Skin epidermis (tissue), 12 donors: ENCODE data around the gene CCDC51.
A peak's percentile ranks its signal among the peaks of the same experiment; 100 is the strongest.

ENCODE experiments used
- H3K27ac ChIP-seq, 21 experiments: fragments of 200-600 bp; sonication (generic) in 11 of 21; one replicate each; pipeline ENCODE4 v1.5.0; 2020; ENCODE audit warnings: mild to moderate bottlenecking in 3 of 21, inconsistent platforms in 2 of 21, moderate library complexity in 2 of 21
- H3K4me3 ChIP-seq, 7 experiments: fragments of 200-600 bp; sonication (generic) in 2 of 7; one replicate each; pipeline ENCODE4 v1.5.0; 2020; ENCODE audit warnings: inconsistent platforms in 2 of 7, mild to moderate bottlenecking in 2 of 7, moderate library complexity in 1 of 7

CCDC51 gene

DNA sequence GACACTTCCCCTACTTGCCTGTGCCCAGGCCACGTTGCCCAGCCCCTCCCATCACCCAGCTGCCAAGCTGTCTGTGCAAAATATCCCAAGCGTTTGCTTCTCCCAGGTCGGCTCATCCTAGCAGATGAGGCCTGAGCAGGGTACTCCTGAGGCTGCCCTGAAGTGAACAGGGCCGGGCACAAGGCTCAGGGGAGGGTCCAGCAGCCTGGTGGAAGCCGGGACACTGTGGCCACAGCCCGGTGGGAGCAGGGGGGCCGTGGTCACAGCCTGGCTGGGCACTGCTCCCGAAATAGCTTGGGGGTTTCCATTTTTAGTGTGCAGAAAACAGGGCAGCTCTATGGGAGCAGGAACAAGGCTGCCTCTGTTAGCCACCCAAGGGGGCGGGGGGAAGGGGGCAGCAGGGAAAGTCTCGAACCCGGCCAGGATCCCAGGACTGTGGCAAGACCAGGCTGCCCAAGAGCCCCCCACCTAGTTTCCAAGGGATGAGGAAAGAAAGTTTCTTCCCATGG is 13.5 kb downstream of the CCDC51 start:
- H3K4me3 ChIP-seq: peak overlapping the region in 1 of 7 experiments; percentile 3
- peak overlapping the region in 16 of 21 experiments; percentile 9 to 98 (median 73) for H3K27ac ChIP-seq

DNA sequence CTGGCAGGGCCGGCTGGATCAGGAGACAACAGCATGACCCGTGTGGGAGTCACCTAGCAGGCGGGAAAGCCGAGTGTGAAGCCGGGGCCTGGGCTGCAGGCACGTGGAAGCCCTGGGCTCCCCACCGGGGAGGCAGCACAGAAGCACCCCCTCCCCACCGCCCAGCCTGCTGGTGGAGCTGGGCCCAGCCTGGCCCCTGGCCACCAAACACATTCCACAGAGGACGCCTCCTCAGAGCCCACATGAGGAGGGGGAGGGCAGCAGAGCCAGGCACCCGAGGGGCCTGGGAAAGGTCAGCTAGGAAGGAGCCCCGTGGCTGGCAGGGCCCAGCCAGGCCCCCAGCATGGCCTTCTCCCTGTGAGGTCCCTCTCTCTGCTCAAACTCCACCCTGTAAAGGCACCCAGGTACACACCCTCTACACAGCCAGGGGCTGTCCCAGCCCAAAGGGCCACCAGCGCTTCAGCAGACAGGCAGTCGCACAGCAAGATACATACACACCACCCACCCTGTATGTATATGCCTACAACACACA is 14.6 kb downstream of the CCDC51 start:
- H3K27ac ChIP-seq: peak overlapping the region in 11 of 21 experiments; percentile 25 to 98 (median 61)
- no peak overlapping the region for H3K4me3 ChIP-seq

DNA sequence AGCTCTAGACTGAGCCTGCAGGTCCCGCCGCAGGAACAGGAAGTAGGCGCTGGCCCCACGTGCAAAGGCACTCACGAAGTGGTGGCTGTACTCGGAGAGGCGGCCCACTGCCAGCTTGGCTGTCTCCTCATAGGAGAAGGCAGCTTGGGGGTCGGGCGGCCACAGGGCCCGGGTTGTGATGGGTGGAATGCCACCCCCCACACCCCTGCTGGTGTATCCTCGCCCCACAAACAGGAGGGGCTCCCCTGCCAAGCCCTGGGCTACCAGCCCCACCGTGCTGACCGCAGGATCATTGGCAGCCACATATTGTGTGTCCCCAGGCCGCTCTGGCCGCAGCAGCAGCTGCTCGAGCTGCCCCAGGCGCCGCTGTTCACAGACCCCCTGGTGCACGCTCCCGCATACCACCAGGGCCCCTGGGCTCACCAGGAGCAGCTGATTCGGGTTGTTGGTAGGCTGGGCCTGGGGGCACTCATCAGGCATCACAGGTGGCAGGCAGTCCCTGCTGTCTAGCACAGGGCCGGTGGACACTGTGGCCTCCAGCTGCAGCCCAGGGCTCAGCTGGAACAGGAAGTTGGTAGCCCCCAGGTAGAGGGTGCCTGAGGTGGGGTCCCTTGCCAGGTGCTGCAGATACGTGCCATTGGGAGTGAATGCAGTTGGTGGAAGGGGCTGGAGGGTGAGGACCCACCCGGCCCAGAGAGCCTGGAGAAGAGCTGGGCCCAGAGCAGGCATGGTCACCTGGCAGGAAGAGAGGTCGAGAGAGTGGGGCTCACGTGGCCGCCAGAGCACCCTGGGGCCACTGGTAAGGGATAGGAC is 15.8 kb downstream of the CCDC51 start:
- H3K27ac ChIP-seq: peak overlapping the region in 4 of 21 experiments; percentile 28 to 98 (median 44)
- no peak overlapping the region for H3K4me3 ChIP-seq

DNA sequence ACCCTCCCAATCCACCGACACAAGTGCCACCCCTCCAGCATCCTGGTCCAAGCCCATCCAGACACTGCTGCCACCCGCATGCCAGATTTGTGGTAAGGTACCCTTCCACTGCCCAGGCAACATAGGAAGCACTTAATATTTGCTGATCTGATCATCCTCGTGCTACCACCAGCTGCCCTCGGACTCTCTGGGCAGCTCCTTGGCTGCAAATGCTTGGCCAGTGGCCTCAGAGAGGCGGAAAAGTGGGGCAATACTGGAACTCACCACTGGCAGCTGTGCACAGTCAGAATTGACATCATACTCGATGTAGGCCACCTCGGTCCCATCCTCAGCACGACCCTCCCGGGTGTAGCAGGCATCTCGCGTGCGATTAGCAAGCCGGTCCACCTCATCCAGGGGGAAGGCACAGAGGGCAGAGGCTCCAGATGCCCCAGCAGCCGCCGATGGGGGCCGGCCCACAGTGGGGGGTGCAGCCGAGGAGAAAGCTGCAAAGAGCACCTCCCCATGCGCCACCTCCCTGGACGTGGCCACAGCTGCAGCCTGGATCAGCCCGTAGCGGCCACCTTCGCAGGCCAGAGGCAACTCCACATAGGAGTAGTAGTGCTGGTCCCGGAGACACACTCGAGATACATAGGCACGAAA is 16.6 kb downstream of the CCDC51 start:
- Histone ChIP-seq H3K4me3 (no peak overlapping the region), H3K27ac (peak overlapping the region in 2 of 21 experiments; percentile 28 to 37)

DNA sequence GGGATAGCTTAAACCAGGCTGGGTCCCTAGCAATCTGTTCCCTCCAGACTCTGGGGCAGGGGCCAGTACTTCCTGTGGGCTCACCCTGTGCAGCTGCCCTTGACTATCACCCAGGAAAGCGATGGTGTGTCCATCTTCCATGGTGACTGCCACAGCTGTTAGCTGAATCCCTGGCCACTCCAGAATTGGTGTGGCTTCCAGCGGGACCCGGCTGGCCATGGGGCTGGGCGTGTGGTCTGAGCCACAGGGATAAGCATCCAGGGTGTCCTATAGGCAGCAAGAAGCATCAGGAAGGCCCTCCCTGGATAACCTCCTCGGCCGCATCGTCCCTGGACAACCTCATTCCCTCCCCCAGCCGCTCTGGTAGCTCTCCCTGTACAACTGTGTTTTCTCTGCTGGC is 17.2 kb downstream of the CCDC51 start:
- Histone ChIP-seq H3K27ac (peak overlapping the region in 1 of 21 experiments; percentile 35), H3K4me3 (no peak overlapping the region)

DNA sequence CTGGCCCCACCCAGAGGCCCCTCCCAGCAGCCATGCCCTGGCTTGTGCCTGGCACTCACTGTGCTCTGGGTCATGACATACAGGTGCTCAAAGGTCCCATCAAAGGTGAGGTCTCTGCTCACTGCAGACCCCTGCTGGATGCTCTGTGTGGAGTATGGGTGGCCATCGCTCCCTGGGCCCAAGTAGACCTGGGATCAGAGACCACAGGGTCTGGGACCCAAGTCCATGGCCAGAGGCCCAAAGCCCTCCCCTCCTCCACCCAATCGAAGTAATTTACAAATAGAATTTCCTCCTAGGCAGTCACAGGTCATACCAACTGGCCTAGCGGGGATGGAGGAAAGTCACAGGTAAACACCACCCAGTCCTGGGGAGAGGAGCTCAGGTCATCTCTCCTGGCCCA is 17.6 kb downstream of the CCDC51 start:
- H3K27ac ChIP-seq: peak overlapping the region in 3 of 21 experiments; percentile 14 to 35 (median 22)
- no peak overlapping the region for H3K4me3 ChIP-seq

DNA sequence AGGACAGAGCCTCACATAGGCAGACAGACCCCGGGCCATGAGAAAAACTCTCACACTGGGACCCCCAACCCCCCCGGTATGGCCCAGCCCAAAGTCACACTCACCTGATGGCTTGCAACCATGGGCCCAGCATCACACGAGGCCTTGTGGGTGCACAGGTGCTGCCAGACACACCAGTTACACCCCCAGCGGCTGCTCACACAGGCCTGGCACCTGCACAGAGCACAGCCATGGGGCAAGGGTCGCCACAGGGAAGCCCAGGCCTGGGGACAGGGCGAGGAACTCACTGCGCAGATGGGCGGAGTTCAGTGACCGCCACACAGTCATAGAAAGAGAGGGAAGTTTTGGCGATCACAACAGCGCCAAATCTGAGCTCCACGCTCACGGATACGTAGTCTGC is 19.4 kb downstream of the CCDC51 start:
- no peak overlapping the region for H3K4me3 ChIP-seq
- H3K27ac ChIP-seq: no peak overlapping the region

DNA sequence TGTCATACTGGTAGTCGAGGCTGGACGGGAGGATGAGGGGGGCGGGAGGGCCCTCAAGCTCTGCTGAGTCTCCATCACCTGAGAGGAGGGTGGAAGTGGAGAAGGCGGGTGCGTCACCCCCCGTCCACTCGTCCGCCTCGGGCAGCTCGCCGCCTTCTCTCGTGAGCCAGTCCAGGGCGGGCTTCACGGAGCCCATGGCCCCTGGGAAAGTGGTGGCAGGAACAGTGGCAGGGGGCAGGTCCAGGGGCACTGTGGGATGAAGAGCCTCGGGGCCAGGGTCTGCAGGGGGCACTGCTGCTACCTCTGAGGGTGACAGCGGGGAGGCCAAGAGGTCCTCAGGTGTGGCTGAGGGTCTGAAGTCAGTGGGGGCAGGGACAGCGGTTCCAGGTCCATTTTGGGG is 20.3 kb downstream of the CCDC51 start:
- Histone ChIP-seq H3K27ac (no peak overlapping the region), H3K4me3 (no peak overlapping the region)

DNA sequence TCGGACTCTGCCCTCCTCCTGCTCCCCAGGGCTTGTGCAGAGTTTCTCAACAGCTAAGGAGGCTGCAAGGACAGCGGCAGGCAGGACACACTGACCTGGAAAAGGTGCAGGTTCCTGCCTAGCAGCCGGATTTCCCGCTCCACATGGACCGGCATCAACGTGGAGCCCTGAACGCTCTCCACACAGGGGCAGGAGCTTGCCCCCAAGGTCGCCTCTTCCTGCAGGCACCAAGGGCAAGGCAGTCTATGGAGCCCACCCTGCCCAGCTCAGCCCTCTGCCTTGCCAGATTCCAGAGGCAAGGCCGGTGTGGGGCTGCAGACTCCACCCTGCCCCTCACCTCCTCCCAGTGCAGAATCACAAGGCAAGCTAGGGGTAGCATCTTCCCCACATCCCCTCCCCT is 20.8 kb downstream of the CCDC51 start:
- no peak overlapping the region for H3K4me3 ChIP-seq
- no peak overlapping the region for H3K27ac ChIP-seq

DNA sequence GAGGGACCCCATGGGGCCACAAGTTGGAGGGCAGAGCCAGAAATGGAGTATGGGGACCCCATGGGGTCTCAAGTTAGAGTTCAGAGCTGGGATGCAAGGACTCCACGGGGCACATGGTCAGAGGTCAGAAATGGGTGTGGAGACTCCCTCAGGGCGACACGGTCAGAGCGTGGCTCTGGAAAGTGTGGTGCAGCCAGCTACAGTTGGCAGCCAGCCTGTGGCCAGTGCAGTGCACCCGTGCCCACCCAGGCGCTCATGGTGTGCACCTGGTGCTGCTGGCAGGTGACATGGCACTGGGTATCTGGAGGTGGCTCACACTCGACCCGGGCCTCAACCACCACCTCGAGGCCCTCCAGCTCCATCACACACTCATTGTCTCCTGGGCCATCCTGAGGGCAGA is 21.3 kb downstream of the CCDC51 start:
- no peak overlapping the region for H3K27ac ChIP-seq
- H3K4me3 ChIP-seq: no peak overlapping the region

DNA sequence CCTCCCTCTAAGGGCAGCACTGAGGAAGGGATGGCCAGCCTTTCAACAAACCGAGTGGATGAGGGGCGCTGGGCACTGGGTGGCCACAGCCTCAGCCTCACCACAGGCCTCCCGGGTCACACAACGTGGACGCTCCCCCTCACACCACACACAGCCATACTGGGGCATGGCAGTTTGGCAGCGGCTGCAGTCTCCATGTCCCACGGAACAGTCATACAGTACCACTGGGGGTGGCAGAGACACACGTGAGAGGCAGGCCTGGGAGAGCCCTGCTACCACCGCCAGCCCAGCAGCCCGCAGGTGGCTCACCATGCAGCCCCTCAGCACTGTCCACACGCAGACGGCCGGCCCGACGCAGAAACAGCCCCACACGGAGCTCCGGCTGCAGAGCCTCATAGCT is 21.8 kb downstream of the CCDC51 start:
- no peak overlapping the region for H3K27ac ChIP-seq
- H3K4me3 ChIP-seq: no peak overlapping the region

DNA sequence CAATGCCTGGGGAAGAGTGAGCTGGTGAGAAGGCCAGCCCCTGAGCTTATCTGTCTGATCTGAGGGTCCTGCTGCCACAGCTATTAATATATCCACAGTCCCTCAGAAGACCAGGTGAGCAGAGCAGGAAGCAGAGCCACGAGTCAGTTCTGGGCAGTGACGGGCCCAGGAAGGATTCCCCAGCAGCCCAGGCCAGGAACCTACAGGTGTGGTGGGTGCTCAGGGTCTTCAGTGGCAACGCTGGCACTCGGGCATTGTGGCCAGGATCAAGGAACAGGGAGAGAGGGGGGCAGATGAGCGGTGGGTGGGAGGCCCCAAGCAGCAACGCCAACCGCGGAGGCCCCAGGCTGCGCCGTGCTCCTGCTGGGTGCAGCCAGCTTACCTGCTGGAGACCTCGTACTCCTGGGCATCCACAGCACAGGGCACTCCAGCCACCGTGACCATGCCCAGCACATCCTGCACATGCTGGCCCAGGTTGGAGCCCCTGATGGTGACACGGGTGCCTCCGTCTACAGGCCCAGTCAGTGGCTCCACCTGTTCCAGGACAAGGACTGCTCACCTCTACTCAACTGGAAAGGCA is 22.3 kb downstream of the CCDC51 start:
- H3K4me3 ChIP-seq: no peak overlapping the region
- H3K27ac ChIP-seq: no peak overlapping the region

DNA sequence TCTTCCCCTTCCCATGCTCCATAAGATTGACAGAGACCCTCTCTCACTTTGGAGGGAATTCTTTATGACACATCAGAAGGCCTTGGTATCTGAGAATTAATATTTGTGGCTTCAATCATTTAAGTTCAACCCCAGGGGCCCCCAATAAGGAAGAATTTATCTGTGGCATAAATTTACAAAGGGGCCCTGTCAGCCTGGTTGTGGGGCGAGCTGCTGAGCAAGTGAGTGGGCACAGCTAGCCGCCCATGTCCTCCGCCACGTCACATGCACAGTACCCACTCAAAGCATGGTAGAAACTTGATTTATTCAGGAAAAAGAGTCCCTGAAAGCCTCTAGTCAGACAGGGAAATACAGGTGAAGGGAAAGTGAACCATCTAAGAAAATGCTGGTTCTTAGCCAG is 23.4 kb downstream of the CCDC51 start:
- Histone ChIP-seq H3K4me3 (no peak overlapping the region), H3K27ac (no peak overlapping the region)

DNA sequence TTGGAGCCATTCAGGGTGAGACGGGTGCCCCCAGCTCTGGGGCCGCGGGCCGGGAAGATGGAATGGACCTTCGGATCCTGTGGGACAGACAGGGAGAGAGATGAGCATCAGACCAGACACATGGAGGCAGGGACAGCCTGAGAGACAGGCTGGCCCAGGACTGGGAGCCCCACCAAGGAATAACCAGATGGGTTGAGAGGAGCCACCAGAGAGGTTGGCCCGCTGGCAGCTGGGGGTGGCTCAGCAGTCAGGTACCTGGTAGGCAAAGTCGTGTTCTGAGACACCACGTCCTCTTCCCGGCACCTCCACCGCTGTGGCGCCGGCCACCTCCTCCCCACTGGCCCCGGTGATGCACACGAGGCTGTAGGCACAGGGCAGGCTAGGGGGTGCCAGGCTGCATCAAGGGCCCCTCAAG is 23.8 kb downstream of the CCDC51 start:
- no peak overlapping the region for H3K27ac ChIP-seq

DNA sequence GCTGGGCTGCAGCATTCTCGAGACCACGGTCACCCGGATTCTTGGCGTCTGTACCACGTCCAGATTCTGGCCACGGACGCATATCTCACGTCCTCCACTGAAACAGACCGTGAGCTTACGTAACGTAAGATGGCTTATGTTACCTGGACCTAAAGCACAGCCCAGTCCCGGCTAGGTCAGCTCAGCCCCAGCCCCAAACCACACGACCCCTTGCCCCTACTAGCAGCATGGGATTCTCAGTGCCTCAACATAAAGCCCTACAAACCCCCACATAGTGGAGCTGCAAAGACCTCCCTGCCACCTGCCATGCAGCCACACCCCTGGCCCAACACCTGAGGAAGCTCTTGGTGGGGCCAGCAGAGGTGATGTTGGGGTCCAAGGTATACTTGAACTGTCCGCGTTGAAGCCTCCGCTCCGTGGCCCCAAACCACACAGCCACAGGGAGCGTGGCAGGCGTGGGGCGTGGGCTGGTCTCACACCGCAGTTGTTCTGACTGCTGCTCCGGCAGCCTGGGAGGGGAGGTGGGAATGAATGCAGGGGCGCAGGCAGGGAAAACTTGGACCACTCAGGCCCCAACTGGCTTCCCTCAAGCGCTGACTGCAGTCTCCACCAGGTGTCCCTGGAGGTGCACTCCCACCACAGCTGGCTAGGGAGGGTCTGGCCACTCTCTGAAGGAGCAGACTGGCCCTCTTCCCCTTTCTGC is 24.5 kb downstream of the CCDC51 start:
- Histone ChIP-seq H3K27ac (no peak overlapping the region), H3K4me3 (no peak overlapping the region)

More for the DNA sequence above, 23.8 kb downstream of the CCDC51 start:
- no peak overlapping the region for H3K4me3 ChIP-seq

DNA sequence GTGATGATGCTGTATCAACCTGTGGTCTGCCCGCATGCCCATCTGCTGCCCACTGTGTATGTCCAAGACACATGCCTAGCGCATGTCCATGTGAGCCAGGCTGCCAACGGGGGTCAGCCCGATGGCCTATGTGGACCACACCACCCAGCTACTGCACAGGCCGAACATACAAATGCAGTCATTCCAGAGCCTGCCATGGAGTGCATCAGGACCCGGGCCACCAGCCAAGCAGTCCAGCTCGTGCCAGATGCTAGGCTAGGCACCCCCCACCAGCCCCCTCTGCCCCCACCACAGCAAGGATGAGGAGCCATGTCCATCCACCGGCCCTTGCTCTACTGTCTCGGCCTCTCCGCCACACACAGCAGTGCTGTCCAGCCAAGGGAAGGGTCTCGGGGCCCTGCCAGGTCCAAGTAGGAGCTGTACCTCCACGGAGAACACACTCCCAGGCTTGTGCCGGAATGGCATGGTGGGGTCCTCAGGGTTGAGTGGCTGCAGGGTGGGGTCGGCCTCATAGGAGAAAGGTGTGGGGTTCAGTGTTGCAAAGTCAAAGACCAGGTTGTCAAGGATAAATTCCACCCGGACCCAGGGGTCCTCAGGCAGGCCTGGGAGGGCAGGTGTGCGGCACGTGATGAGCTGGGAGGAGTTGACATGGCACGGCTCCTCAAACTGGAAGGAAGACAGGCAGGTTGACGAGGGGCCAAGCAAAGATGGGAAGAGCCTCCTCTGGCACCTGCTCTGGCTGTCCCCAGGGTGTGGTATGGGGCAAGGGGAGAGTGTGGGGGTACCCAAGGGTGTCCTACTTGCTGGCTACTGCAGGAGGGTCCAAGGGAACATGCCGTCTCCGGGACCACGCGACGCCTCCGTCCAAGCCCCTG is 25.3 kb downstream of the CCDC51 start:
- H3K4me3 ChIP-seq: no peak overlapping the region
- peak overlapping the region in 1 of 21 experiments; percentile 45 for H3K27ac ChIP-seq

DNA sequence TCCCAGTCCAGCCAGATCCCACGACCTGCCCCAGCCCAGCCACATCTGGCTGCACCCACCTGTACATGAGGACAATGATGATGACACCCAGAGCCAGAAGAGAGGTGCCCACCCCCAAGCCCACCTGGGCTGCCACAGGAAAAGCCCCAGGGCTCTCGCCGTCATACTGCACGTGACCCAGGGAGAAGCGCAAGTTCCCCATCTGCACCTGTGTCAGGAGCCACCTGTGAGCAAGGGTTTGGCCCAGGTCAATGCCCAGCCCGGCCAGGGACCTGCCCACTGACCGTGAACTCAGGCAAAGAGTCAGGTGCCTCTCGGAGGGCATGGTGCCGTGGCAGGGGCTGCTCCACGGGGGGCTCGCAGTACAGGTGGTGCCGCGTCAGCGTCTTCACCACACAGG is 26.3 kb downstream of the CCDC51 start:
- Histone ChIP-seq H3K27ac (peak overlapping the region in 2 of 21 experiments; percentile 7 to 20), H3K4me3 (no peak overlapping the region)

DNA sequence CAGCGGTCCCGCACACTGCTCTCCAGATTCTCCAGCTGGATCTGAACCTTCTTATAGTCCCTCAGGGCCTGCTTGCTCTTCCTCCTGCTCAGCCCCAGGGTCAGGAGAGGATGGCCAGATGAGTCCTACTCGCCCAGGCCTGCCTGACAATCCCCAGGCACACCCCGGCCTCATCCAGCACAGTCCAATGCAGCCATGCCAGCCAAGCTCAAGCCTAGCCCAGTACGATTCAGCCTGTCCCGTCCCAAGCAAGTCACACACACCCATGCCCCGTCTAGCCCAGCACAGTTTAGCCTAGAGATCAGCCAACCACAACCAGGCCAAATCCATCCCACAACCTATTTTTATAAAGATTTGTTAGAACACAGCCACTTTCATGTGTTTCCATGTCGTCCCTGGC is 26.8 kb downstream of the CCDC51 start:
- Histone ChIP-seq H3K4me3 (no peak overlapping the region), H3K27ac (no peak overlapping the region)
